ENCODE results near the gene CUTC.

CUTC gene

GRCh38 chr10:99784727-99785441 lies 52.9 kb downstream of the CUTC start:
- no peak for DNase-seq

GRCh38 chr10:99785646-99786045 lies 53.6 kb downstream of the CUTC start:
- DNase-seq: no peak

- no peak for DNase-seq
Measured at GRCh38 chr10:99787311-99787710, 55.3 kb downstream of the CUTC start.

DNA sequence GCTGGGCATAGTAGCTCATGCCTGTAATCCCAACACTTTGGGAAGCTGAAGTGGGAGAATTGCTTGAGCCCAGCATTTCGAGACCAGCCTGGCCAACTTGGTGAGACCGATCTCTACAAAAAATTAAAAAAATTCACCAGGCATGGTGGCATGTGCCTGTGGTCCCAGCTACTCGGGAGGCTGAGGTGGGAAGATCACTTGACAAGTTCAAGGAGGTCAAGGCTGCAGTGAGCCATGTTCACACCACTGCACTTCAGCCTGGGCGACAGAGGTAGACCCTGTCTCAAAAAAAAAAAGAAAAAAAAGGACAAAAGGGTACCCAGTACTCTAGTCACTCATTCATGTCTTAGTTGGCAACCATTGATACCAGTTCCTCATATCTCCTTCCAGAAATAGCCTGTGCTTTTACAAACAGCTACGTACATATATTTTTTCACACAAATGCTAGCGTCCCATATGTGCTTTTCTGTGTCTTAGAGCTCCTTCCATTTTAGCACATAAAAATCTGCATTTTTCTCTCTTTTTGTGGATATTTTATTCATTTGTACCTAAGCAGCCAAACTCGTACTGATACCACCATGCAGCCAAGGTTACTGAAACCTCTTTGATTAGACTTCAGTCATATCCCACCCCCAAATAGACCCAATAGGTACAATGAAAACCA lies 55.9 kb downstream of the CUTC start:
- no peak for DNase-seq

DNA sequence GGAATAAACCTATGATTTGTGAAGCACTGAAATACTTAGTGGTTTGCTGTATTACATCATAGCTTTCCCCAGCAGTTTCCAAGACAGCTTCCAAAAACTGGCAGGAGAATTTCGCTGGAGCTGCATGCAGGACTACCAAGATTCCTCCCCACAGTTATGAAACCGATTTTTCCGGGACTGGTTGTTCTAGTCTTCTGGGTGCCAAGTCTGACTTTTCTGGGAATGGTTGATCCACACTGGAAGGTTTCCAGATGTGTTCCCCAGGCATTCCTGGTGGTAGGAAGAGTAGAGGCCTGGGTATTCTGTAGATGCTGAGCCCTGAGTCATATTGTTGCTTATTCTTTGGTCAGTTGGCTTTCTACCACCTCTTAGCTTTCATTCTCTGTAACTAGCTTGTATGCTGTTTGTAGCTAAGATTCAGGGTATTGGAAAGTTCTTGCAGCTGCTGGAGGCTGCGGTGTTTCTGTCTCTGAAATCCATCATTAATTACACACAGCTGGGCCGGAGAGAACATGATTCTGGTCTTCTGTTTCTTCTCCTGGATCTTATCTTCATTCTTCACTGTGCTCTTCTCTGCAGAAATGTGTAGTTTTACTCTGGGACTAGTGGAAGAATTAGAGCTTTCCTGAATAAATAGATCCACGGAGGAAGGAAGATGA lies 56.7 kb downstream of the CUTC start:
- peak; percentile 39 for DNase-seq

DNA sequence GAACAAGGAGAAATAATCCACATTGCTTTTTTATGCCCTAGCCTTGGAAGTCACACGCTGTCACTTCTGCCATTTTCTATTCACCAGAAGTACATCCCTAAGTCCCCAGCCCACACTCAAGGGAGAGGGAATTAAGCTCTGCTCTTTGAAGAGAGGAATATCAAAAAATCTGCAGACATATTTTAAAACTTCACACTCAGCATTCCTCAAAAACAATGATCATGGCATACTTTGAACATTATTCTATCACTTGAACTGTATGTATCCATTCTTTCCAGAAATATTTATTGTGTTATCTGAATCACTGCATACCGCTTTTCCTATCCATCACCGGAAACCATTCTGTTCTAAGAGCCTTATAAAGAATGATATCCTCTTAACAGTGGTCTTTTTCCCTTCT lies 59.8 kb downstream of the CUTC start:
- DNase-seq: no peak

DNA sequence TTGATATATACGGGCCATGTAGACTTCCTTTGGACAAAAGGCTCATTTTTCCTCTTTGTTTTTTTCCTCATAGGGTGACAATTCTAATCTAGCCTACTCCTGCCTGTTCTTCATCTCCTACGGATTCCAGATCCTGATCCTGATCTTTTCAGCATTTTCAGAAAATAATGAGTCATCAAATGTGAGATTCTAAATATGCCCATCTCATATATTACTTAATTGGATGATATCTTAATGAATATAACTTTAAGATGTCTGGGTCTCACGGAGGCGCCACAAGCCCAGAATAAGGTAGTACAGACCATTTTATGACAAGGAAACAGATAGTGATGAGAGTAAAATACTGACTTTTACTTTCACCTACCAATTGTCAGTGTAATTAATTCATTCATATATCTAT lies 61.8 kb downstream of the CUTC start:
- DNase-seq: no peak

GRCh38 chr10:99796928-99797327 lies 64.9 kb downstream of the CUTC start:
- no peak for DNase-seq

DNA sequence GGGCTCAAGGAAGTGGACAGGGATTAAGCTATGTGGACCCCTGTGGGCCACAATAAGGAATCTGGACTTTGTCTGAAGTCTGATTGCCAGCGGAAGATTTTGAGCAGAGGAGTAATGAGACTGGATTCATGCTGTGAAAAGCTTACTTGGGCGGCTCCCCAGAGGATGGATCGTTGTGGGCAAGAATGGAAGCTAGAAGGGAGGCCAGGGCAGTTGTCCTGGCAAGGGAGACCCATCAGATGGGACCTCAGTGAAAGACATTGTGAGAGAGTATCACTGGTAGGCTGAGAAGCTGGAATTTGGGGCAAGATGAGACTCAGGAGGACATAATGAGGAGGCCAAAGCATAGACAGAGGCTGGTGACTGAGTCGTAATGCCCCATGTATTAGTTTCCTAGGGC lies 66.0 kb downstream of the CUTC start:
- DNase-seq: no peak

DNA sequence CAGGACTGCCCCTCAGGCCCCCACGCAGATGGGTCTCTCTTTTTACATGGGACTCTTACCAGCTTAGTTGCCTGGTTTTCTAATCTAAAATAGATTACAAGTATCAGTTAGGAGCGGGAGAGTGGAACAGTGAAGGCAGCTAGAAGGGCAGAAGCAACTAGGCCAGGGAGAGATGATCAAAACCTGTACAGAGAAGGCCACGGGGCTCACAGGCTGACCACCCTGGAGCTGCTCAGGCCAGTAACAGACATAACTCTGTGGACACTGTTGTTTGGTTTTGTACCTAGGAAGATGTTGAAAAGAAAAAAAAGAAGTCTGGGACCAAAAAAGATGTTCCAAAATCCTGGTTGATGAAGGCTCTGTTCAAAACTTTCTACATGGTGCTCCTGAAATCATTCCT lies 66.9 kb downstream of the CUTC start:
- no peak for DNase-seq

GRCh38 chr10:99799613-99800012 lies 67.6 kb downstream of the CUTC start:
- DNase-seq: no peak

- no peak for DNase-seq
Measured at GRCh38 chr10:99804471-99804870, 72.4 kb downstream of the CUTC start.

GRCh38 chr10:99805190-99805589 lies 73.2 kb downstream of the CUTC start:
- DNase-seq: no peak

All from GOT3 (cell line).